Measurements from ENCODE around the gene ZSCAN26. TPM values are rescaled to one million over a fixed set of nuclear protein-coding genes. Genes with fewer than 3 reads are reported as not detected.

The ZSCAN26 gene
- total and polyA plus RNA-seq, 4 donors = 2.8 to 9.7 (median 6.1) TPM

DNA sequence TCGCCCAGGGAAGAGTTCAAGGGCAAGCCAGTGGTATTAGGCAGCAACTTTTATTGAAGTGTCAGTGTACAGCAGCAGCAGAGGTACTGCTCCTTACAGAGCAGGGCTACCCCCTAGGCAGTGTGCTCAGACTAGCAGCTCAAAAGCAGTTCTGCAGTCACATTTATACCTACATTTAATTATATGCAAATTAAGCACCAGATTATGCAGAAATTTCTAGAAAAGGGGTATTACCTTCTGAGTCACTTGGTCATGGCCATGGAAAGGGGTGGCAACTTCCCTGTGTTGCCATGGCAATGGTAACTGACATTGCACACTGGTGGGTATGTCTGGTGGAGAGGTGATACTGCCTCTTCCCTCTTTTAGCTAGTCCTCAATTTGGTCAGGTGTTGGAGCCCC, 12.8 kb upstream of the ZSCAN26 start:
- 87% methylated on average over 1 of the region's 1 CpG for WGBS
- no peak for DNase-seq (ENCODE audit: low spot score)
- peaks cover 0 to under 1% (median 0%) of the 10 kb centered on the region in 4 donors for H3K9me3 ChIP-seq (ENCODE audit: control insufficient read depth in 4 of 4, low read length in 3 of 4)
- no peak overlapping the region for H3K4me3 ChIP-seq (ENCODE audit: low read depth in 1 of 3, low read length in 3 of 3)
- TF ChIP-seq, protein P1, sequence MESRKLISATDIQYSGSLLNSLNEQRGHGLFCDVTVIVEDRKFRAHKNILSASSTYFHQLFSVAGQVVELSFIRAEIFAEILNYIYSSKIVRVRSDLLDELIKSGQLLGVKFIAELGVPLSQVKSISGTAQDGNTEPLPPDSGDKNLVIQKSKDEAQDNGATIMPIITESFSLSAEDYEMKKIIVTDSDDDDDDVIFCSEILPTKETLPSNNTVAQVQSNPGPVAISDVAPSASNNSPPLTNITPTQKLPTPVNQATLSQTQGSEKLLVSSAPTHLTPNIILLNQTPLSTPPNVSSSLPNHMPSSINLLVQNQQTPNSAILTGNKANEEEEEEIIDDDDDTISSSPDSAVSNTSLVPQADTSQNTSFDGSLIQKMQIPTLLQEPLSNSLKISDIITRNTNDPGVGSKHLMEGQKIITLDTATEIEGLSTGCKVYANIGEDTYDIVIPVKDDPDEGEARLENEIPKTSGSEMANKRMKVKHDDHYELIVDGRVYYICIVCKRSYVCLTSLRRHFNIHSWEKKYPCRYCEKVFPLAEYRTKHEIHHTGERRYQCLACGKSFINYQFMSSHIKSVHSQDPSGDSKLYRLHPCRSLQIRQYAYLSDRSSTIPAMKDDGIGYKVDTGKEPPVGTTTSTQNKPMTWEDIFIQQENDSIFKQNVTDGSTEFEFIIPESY (IDR thresholded peaks at IDR 0.05) = no peak
- TF ChIP-seq NR2F2 (IDR thresholded peaks at IDR 0.05) (no peak), RXRA (IDR thresholded peaks at IDR 0.05) (no peak), EGR1 (IDR thresholded peaks at IDR 0.05; ENCODE audit: low read depth in 2 of 2) (no peak)
- no peaks in the 10 kb centered on the region for H3K27me3 ChIP-seq (ENCODE audit: control insufficient read depth in 4 of 4, insufficient read depth in 4 of 4, low read length in 3 of 4)
- H3K27ac ChIP-seq (ENCODE audit: low read depth in 1 of 2, low read length in 2 of 2) = no peak overlapping the region
- no peaks in the 10 kb centered on the region for H3K36me3 ChIP-seq (ENCODE audit: control insufficient read depth in 4 of 4, insufficient read depth in 3 of 4, low read depth in 1 of 4, low read length in 3 of 4)
- H3K9ac ChIP-seq (ENCODE audit: low read depth in 1 of 2, low read length in 2 of 2) = no peak overlapping the region
- peaks cover 0 to 23% (median 14%) of the 10 kb centered on the region in 4 donors for H3K4me1 ChIP-seq (ENCODE audit: control insufficient read depth in 4 of 4, insufficient read depth in 4 of 4, low read length in 3 of 4)

DNA sequence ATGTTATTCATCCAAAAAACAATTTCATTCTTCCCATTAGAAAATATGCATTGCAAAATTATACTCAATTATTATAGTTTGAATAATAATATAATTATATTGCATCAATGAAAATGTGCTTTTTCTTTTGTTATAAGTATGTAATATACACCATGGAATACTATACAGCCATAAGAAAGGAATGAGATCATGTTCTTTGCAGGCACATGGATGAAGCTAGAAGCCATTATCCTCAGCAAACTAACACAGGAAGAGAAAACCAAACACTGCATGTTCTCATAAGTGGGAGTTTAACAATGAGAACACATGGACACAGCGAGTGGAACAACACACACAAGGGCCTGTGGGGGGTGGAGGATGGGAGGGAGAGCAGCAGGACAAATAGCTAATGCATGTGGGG, 9.9 kb upstream of the ZSCAN26 start:
- Histone ChIP-seq H3K36me3 (ENCODE audit: control insufficient read depth in 4 of 4, insufficient read depth in 3 of 4, low read depth in 1 of 4, low read length in 3 of 4) (no peaks in the 10 kb centered on the region), H3K9ac (ENCODE audit: low read depth in 1 of 2, low read length in 2 of 2) (no peak overlapping the region), H3K27me3 (ENCODE audit: control insufficient read depth in 4 of 4, insufficient read depth in 4 of 4, low read length in 3 of 4) (no peaks in the 10 kb centered on the region), H3K27ac (ENCODE audit: low read depth in 1 of 2, low read length in 2 of 2) (no peak overlapping the region), H3K4me3 (ENCODE audit: low read depth in 1 of 3, low read length in 3 of 3) (no peak overlapping the region), H3K4me1 (ENCODE audit: control insufficient read depth in 4 of 4, insufficient read depth in 4 of 4, low read length in 3 of 4) (peaks cover 0 to 6% (median 5%) of the 10 kb centered on the region in 4 donors), H3K9me3 (ENCODE audit: control insufficient read depth in 4 of 4, low read length in 3 of 4) (peaks cover 0 to 6% (median 3%) of the 10 kb centered on the region in 4 donors)
- no peak for TF ChIP-seq YY1 (IDR thresholded peaks at IDR 0.05)
- no peak for TF ChIP-seq GABPA (IDR thresholded peaks at IDR 0.05 in 1 of 2, conservative IDR thresholded peaks at IDR 0.05 in 1 of 2)
- no peak for TF ChIP-seq REST (IDR thresholded peaks at IDR 0.05)
- TF ChIP-seq, protein P1 (IDR thresholded peaks at IDR 0.05) = no peak
- no peak for TF ChIP-seq ATF3 (IDR thresholded peaks at IDR 0.05)
- no peak for TF ChIP-seq TAF1 (conservative IDR thresholded peaks at IDR 0.05)
- no peak for TF ChIP-seq HNF4A (conservative IDR thresholded peaks at IDR 0.05)
- TF ChIP-seq CTCF (IDR thresholded peaks at IDR 0.05; ENCODE audit: low read depth, low read length, missing input control) = no peak
- no peak for TF ChIP-seq RAD21 (IDR thresholded peaks at IDR 0.05)
- TF ChIP-seq JUND (IDR thresholded peaks at IDR 0.05) = no peak
- TF ChIP-seq EGR1 (IDR thresholded peaks at IDR 0.05; ENCODE audit: low read depth in 2 of 2) = no peak
- TF ChIP-seq SP1 (IDR thresholded peaks at IDR 0.05) = no peak
- TF ChIP-seq HNF4G (IDR thresholded peaks at IDR 0.05) = no peak
- no peak for TF ChIP-seq NR2F2 (IDR thresholded peaks at IDR 0.05)
- no peak for TF ChIP-seq MAX (IDR thresholded peaks at IDR 0.05)
- 0% methylated on average over 1 of the region's 1 CpG for WGBS
- DNase-seq (ENCODE audit: low spot score) = no peak
